Measurements from ENCODE around the gene ILDR2. TPM values are rescaled to one million over a fixed set of nuclear protein-coding genes. Genes with fewer than 3 reads are reported as not detected.

The ILDR2 gene
- total RNA-seq (2014; rRNA removed; shearing (Covaris generic)): 5.9 and 7.0 TPM in 2 replicates

GRCh38 chr1:166975361-166976129 lies at the start of gene ILDR2:
ILDR2 (minus strand) TSS chr1:166975540; CDS start chr1:166975268, 272 bp downstream.
- no peak for DNase-seq (ENCODE audit: low spot score)

DNA sequence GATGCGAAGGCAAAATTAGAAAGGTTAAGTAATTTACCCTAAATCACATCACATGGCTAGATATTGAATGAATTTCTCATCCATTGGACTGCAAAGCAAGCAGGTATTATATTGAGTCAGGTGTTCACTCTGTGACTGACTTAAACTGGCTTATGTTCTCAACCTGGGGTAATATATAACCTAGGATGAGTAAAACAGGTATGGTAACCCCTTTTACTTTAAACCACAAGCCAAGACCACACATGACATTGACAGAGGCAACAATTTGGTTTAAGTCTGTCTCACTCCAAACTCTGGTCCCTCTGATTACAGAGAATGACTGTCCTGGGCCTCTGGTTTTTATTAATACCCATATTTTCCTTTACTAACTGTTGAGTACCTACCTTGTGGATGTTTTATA lies 47.0 kb upstream of the ILDR2 start:
- no peak for DNase-seq (ENCODE audit: low spot score)

DNA sequence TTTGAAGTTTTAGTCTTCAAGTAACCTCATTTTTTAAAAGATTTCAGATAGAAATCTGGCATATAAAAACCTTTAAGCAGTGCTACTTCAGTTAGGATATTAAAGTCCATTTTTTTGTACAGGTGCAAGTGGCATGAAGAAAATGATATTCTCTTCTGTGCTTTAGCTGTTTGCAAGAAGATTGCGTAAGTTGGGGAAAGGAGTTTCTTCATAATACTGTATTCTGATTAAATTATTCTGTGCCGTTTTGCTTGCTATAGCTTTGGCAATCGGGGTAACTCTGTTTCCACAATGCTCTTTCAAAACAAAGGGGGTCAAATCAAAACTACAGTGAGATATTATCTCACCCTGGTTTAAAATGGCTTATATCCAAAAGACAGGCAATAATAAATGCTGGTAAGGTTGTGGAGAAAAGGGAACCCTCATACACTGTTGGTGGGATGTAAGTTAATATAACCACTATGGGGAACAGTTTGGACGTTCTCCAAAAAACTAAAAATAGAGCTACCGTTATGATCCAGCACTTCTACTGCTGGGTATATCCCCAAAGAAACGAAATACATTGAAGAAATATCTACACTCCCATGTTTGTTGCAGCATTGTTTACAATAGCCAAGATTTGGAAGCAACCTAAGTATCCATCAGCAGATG lies 40.9 kb upstream of the ILDR2 start:
- no peak for DNase-seq (ENCODE audit: low spot score)

- DNase-seq (ENCODE audit: low spot score): no peak
These were observed 38.0 kb upstream of the ILDR2 start for GRCh38 chr1:167013108-167013929.

DNA sequence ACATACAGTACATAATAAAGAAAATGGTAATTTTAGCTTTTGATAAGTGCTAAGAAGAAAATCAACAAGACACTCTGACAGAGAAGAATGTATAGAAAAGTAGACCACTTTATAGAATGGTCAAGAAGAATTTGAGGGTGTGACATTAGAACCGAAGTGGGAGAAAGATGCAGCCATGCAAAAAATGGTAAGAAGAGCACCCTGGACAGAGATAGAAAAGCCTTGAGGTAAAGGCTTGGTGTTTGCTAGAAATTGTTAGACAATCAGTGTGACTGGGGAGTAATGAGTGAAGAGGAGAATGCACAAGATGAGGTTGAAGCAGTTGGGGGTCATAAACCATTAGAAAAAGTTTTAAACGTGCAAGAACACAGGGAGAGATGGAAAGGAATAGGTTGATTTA lies 37.2 kb upstream of the ILDR2 start:
- DNase-seq (ENCODE audit: low spot score): no peak

GRCh38 chr1:167011560-167012191 lies 36.3 kb upstream of the ILDR2 start:
- no peak for DNase-seq (ENCODE audit: low spot score)

DNA sequence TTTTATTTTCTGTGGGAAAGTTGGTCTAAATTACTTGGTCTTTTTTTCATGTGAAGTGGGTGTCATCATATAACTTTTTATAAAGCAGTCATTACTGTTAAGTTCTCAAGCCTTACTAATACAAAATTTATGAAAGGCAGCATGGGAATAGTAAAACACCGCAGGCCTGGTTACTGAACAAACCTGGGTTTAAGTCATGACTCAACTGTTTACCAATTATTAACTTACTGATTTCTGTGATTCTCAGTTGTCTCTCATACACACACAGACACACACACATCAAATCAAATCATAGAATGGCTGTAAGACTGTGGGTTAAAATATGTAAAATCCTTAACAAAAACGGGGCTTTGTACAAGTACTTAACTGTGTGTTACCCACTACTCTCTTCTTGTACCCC lies 28.4 kb upstream of the ILDR2 start:
- no peak for DNase-seq (ENCODE audit: low spot score)

- no peak for DNase-seq (ENCODE audit: low spot score)
These were observed 27.0 kb upstream of the ILDR2 start for GRCh38 chr1:167002354-167002753.

- DNase-seq (ENCODE audit: low spot score): no peak
These were observed 25.2 kb upstream of the ILDR2 start for GRCh38 chr1:167000546-167000945.

GRCh38 chr1:166999500-167000055 lies 24.2 kb upstream of the ILDR2 start:
- DNase-seq (ENCODE audit: low spot score): no peak

GRCh38 chr1:166999075-166999474 lies 23.7 kb upstream of the ILDR2 start:
- DNase-seq (ENCODE audit: low spot score): no peak

DNA sequence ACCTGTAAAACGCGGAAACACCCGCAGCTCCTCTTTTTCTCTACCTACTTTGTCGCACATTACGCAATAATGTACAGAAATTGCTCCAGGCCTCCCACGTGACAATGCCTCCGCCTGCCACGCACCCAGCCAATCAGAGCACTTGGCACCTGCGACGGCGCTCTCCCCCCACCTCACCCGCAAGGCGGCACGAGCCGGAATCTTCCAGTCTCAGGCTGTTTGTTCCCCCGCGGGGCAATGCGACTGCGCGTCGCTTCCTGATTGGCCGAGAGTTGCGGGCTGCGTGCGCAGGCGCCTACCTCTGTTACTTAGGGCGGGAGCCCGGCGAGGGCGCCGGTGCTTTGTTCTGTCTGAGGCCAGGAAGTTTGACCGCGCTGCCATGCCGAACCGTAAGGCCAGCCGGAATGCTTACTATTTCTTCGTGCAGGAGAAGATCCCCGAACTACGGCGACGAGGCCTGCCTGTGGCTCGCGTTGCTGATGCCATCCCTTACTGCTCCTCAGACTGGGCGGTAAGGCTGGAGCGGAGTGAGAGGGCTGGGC lies 13.7 kb upstream of the ILDR2 start, which contains the start of gene MAEL:
Gene MAEL, plus strand, starts transcription at position 307 of the 542 bp plus-strand sequence. Its CDS starts 73 bp downstream, at position 380.
- no peak for DNase-seq (ENCODE audit: low spot score)

DNA sequence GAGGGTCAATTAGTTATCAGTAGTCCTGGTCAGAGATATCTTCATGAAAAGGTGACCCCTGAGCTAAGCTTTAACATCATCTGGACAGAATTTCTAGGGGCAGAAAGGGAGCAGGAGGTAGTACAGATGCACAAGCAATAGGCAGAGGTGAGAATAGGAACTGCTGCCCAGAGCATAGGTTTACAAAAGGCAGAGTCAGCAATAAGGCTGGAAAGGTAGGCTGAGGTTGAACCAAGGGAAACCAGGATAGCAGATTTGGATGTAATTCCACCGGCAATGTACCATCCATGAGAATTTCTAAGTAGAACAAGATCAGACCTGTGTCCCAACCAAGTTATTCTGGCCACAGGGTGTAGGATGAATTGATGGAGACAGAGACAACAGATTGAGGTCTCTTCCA lies 6.2 kb upstream of the ILDR2 start:
- no peak for DNase-seq (ENCODE audit: low spot score)

- no peak for DNase-seq (ENCODE audit: low spot score)
These were observed 5.5 kb upstream of the ILDR2 start for GRCh38 chr1:166980818-166981217.

DNA sequence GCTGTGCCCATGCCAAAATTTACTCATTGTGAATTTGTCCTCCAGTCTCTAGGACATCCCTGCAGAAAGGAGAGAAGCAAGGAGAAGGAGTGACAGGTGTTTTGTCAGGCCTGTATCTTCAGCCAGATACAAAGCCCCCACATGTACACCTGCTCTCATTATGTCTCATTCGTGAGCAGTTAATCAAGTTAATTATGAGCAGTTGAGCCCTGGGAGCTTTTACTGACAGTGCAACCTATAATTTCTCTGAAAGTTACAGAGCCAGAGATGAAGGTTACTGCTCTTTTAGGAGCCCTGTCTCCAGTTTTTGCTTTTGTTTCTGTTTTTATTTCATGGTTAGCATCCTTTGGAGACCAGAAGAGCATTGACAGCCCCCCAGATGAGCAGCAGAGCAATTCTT lies 5.0 kb upstream of the ILDR2 start:
- DNase-seq (ENCODE audit: low spot score): no peak

DNA sequence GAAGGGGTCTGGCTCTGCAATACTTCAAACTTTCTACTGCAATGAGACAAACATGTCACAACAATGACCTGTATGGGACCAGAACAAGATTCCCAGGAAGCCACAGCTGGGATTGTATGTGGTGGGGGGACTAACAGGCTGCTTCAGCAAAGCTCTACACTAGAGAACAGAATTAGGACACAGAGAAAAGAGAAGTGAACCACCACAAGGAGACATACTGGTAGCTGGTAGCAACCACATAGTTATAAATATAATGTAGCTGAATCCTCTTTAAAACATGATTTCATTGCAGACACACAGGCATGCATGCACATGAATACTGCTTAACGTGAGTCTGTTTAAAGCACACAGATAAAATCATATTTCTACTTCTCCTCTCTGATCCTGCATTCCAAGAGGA lies 3.5 kb upstream of the ILDR2 start:
- no peak for DNase-seq (ENCODE audit: low spot score)

DNA sequence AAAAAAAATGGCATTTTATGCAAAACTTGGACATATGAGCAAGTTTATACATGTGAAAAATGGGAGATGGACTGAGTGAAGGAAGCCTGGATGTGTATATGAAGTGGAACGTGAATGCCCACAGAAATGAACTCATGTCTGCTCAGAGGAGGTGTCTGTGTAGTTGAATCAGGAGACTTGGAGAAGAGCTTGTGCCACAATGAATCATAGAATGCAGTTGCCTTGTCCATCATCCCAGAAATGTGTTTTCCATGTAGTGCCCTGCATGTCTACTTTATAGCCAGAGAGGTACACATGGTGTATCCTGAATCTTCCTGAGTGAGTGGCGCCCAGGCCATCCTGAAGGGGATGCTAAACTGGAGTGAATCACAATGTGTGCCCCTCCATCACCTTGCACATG lies 2.6 kb upstream of the ILDR2 start:
- no peak for DNase-seq (ENCODE audit: low spot score)

- no peak for DNase-seq (ENCODE audit: low spot score)
These were observed 544 bp downstream of the ILDR2 start for GRCh38 chr1:166974647-166975345.

DNA sequence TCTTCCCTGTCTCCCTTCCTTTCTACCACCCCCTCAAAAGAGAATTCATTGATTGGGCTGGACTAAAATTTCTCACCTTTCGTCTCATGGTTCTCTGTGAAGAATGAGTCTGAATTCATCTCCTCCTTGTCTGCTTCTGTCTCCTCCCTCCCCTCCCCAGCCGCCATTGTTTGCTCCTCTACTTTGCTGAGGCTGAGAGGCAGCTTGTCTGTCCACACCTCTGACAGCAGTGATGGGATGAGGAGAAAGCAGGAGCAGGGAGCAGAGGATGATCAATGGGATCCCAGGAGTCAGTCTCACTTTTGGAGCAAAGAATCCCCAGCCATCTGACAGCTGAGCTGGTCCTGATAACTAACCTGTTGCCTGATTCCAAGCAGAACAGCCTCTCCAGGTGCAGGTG lies 2.5 kb downstream of the ILDR2 start:
- DNase-seq (ENCODE audit: low spot score): no peak

- DNase-seq (ENCODE audit: low spot score): no peak
These were observed 3.1 kb downstream of the ILDR2 start for GRCh38 chr1:166972193-166972592.

DNA sequence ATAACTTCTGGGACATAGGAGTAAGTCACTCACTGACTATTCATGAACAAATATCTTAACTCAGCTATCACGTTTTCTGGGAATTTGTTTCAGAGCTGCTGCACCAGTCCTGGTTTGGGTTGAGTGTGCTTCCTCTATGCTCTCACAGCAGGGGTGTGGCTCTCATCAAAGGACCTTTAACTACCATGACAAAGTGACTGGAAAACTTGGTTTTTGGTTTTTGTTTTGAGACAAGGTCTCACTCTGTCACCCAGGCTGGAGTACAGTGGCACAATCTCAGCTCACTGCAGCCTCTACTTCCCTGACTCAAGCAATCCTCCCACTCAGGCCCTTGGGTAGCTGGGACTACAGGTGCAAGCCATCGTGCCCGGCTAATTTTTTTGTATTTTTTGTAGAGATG lies 4.1 kb downstream of the ILDR2 start:
- no peak for DNase-seq (ENCODE audit: low spot score)
